Mammary epithelial cell (primary cell): Measurements from ENCODE around the gene ATP2C1.

Source experiments
- CTCF ChIP-seq, 2 donors: IDR thresholded peaks in 1 of 2; conservative IDR thresholded peaks in 1 of 2; 2 replicates each; pipeline ENCODE4 v1.5.1; 2011 to 2012; ENCODE audit warnings: inconsistent platforms in 2 of 2, low read length in 2 of 2, mild to moderate bottlenecking in 2 of 2, control low read depth in 1 of 2, low read depth in 1 of 2; ENCODE audit not compliant: insufficient read depth in 1 of 2; ENCODE audit errors: extremely low read depth in 1 of 2
- EZH2 ChIP-seq: IDR thresholded peaks from 2 replicates; pipeline ENCODE4 v1.6.1; 2012; ENCODE audit warnings: low read length, inconsistent platforms, borderline replicate concordance

- TF ChIP-seq CTCF (conservative IDR thresholded peaks at IDR 0.05 in 1 of 2, IDR thresholded peaks at IDR 0.05 in 1 of 2; ENCODE audit: extremely low read depth in 1 of 2, insufficient read depth in 1 of 2, low read depth in 1 of 2, low read length in 2 of 2) (no peak), EZH2 (no peak)
These were observed 55.0 kb downstream of the ATP2C1 start for GRCh38 chr3:130948929-130949328.
